Caco-2 (cell line): ENCODE results near the gene ATXN10. TPM values are rescaled to one million over a fixed set of nuclear protein-coding genes. Genes with fewer than 3 reads are reported as not detected.

Source experiments
- BruUV-seq: library from RNA; stranded (reverse); fragments of 400-500 nt; replicated peaks from 2 replicates; lab custom pipeline; 2021; lab: Mats Ljungman, UMichigan
- CTCF ChIA-PET: fragments of 300-600 bp; sonication (Branson Sonifier 250); formaldehyde crosslinking; loops from one replicate; lab custom pipeline; 2022; ENCODE audit warnings: antibody characterized with exemption; lab: Charles Lee
- POLR2A ChIA-PET: fragments of 300-600 bp; sonication (Branson Sonifier 250); formaldehyde crosslinking; loops from one replicate; lab custom pipeline; 2022; ENCODE audit warnings: antibody characterized with exemption; lab: Charles Lee
- DNase-seq, 2 experiments: peaks; one replicate each; pipeline versions ENCODE4 v3.0.0 to v3.0.0-alpha.2; 2020 to 2022
- H3K27me3 ChIP-seq: replicated peaks from 2 replicates; pipeline ENCODE4 v1.6.0; 2011; ENCODE audit warnings: low read length; ENCODE audit not compliant: control insufficient read depth, insufficient read depth
- H3K36me3 ChIP-seq: 2 replicates; pipeline ENCODE4 v1.5.1; 2011; ENCODE audit warnings: low read length; ENCODE audit not compliant: control insufficient read depth, insufficient read depth
- H3K4me1 ChIP-seq: fragments of 250-450 bp; sonication (Bioruptor Pico); 2 replicates; pipeline ENCODE4 v1.5.1; 2020; ENCODE audit warnings: mild to moderate bottlenecking
- H3K4me3 ChIP-seq: 2 replicates; pipeline ENCODE4 v1.5.1; 2011; ENCODE audit warnings: low read depth, mild to moderate bottlenecking, control low read depth, low read length
- H3K9me3 ChIP-seq: fragments of 250-450 bp; sonication (Bioruptor Pico); 2 replicates; pipeline ENCODE4 v1.5.1; 2020; ENCODE audit warnings: mild to moderate bottlenecking, moderate library complexity
- H3K27ac Mint-ChIP-seq: one replicate; pipeline ENCODE4 v1.8.0; 2022; ENCODE audit warnings: mixed read lengths; ENCODE audit not compliant: unreplicated experiment
- H3K27me3 Mint-ChIP-seq: one replicate; pipeline ENCODE4 v1.8.0; 2022; ENCODE audit warnings: mixed read lengths; ENCODE audit not compliant: insufficient read depth, unreplicated experiment
- H3K36me3 Mint-ChIP-seq: one replicate; pipeline ENCODE4 v1.8.0; 2022; ENCODE audit warnings: mild to moderate bottlenecking, mixed read lengths; ENCODE audit not compliant: insufficient read depth, unreplicated experiment
- H3K4me1 Mint-ChIP-seq: one replicate; pipeline ENCODE4 v1.8.0; 2022; ENCODE audit warnings: low read depth, mixed read lengths; ENCODE audit not compliant: unreplicated experiment
- H3K4me3 Mint-ChIP-seq: one replicate; pipeline ENCODE4 v1.8.0; 2022; ENCODE audit warnings: mild to moderate bottlenecking, moderate library complexity, mixed read lengths; ENCODE audit not compliant: unreplicated experiment
- H3K9me3 Mint-ChIP-seq: one replicate; pipeline ENCODE4 v1.8.0; 2022; ENCODE audit warnings: mixed read lengths; ENCODE audit not compliant: unreplicated experiment
- CTCF ChIP-seq, 2 experiments: fragments of 200-600 bp in 1 of 2; IDR thresholded peaks; 1 replicate in 1 of 2; 2 replicates in 1 of 2; pipeline versions ENCODE4 v1.5.1 to v1.8.0; 2011 to 2022; ENCODE audit warnings: antibody characterized with exemption in 1 of 2, control low read depth in 1 of 2, inconsistent platforms in 1 of 2, low read depth in 1 of 2, low read length in 1 of 2, mild to moderate bottlenecking in 1 of 2, moderate library complexity in 1 of 2; ENCODE audit not compliant: insufficient read depth in 1 of 2, severe bottlenecking in 1 of 2, unreplicated experiment in 1 of 2
- intact Hi-C: fragments of 100-400 bp; cut with micrococcal nuclease; formaldehyde crosslinking; loops from one replicate; pipeline ENCODE4 v1.10.0; 2022; ENCODE audit not compliant: unreplicated experiment
- total RNA-seq: library from RNA; stranded (reverse); gene quantifications from 2 replicates; pipeline ENCODE4 v1.2.3, GENCODE V29; 2022

Gene ATXN10
- total RNA-seq, 1 experiment from 2014 or later, result 155 TPM

GRCh38 chr22:45805413-45805812, 133.8 kb downstream of the ATXN10 start:
- intact Hi-C loops, result no loop called here
- Histone ChIP-seq H3K4me3 (no peak overlapping the region), H3K36me3 (no peaks in the 10 kb centered on the region; the same call in 1 of the 2 replicates), H3K4me1 (no peaks in the 10 kb centered on the region), H3K27me3 (no peaks in the 10 kb centered on the region), H3K9me3 (no peaks in the 10 kb centered on the region)
- CTCF ChIA-PET, result no interaction called here
- POLR2A ChIA-PET, result no interaction called here
- no TSS peak for BruUV-seq
- no peak for DNase-seq
- no peak for TF ChIP-seq CTCF (IDR thresholded peaks at IDR 0.05; ENCODE audit: insufficient read depth in 1 of 2, low read depth in 1 of 2, low read length in 1 of 2, severe bottlenecking in 1 of 2, unreplicated experiment in 1 of 2)
- Mint-ChIP-seq H3K9me3 (no peaks in the 10 kb centered on the region), H3K27me3 (no peaks in the 10 kb centered on the region), H3K36me3 (peaks cover 15% of the 10 kb centered on the region), H3K27ac (no peak overlapping the region), H3K4me3 (no peak overlapping the region), H3K4me1 (no peaks in the 10 kb centered on the region)

- no peak for DNase-seq
- no peaks in the 10 kb centered on the region for H3K27me3 Mint-ChIP-seq
- Histone ChIP-seq H3K4me1 (no peaks in the 10 kb centered on the region), H3K4me3 (no peak overlapping the region), H3K9me3 (no peaks in the 10 kb centered on the region), H3K27me3 (no peaks in the 10 kb centered on the region), H3K36me3 (no peaks in the 10 kb centered on the region; the same call in 1 of the 2 replicates)
- no TSS peak for BruUV-seq
- intact Hi-C loops, result no loop called here
- no peak for TF ChIP-seq CTCF (IDR thresholded peaks at IDR 0.05; ENCODE audit: insufficient read depth in 1 of 2, low read depth in 1 of 2, low read length in 1 of 2, severe bottlenecking in 1 of 2, unreplicated experiment in 1 of 2)
- H3K36me3 Mint-ChIP-seq, result peaks cover 6% of the 10 kb centered on the region
- CTCF ChIA-PET, result no interaction called here
- no peak overlapping the region for H3K4me3 Mint-ChIP-seq
- H3K9me3 Mint-ChIP-seq, result no peaks in the 10 kb centered on the region
- no peaks in the 10 kb centered on the region for H3K4me1 Mint-ChIP-seq
- POLR2A ChIA-PET, result no interaction called here
- H3K27ac Mint-ChIP-seq, result no peak overlapping the region
These were observed 135.7 kb downstream of the ATXN10 start for GRCh38 chr22:45807156-45807915.

DNA sequence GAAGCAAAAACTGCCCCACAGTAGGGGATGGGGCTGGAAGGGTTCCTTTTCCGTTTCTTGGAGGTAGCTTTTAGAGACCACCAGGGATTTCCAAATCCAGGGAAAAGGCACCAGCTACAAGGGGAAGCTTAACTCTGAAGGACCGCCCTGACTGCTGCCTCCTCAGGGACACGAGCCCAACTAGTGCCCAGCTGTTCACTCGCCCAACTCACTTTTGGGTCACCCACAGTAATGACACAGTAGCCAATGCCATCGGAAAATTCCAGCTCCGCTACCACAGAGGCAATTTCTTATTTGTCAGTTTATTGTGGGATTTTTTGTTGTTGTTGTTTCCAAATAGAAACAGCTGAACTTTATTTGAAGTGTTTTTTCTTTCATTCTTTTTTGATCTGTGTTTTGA, 141.3 kb downstream of the ATXN10 start:
- no TSS peak for BruUV-seq

More for the DNA sequence above, 141.3 kb downstream of the ATXN10 start:
- Mint-ChIP-seq H3K4me3 (no peak overlapping the region), H3K27me3 (no peaks in the 10 kb centered on the region), H3K9me3 (no peaks in the 10 kb centered on the region), H3K27ac (no peak overlapping the region), H3K4me1 (no peaks in the 10 kb centered on the region), H3K36me3 (peaks cover 16% of the 10 kb centered on the region)
- Histone ChIP-seq H3K27me3 (no peaks in the 10 kb centered on the region), H3K4me3 (no peak overlapping the region), H3K4me1 (no peaks in the 10 kb centered on the region), H3K9me3 (no peaks in the 10 kb centered on the region), H3K36me3 (no peaks in the 10 kb centered on the region; the same call in 1 of the 2 replicates)
- ChIA-PET CTCF (no interaction called here), POLR2A (no interaction called here)
- intact Hi-C loops, result no loop called here
- no peak for DNase-seq
- TF ChIP-seq CTCF (IDR thresholded peaks at IDR 0.05; ENCODE audit: insufficient read depth in 1 of 2, low read depth in 1 of 2, low read length in 1 of 2, severe bottlenecking in 1 of 2, unreplicated experiment in 1 of 2), result no peak
